ACHN (cell line): ENCODE measurements around the gene LRRC8E.

Experiments
- DNase-seq: peaks from one replicate; pipeline ENCODE4 v3.0.0-alpha.2; 2015
- in situ Hi-C: cut with HindIII; loops from 2 replicates; pipeline ENCODE4 v1.10.0; 2017; ENCODE audit warnings: low sequenced_read_pairs, low pct_ligation_motif_present, low pct_unique_long_range_greater_than_20kb

Gene LRRC8E

DNA sequence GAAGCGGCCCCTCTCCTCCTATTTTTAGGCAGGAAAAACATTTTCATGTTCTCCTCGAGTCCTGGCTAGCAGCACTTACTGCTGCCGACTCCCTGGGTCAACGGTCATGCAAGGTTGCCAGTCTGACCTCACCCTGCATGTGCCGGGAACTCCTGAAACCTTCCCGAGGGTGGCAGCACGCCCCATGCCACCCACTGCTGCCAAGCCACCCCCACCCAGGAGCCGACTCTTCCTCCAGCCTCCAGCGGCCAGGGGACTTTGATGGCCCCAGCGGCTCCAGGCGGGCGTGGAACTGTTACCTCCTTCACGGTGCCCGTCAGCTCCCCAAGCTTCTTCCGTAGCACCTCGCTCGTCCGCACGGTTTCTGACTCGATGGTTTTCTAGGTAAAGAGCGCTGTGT lies 46.5 kb downstream of the LRRC8E start:
- in situ Hi-C loops, result no loop called here
- DNase-seq, result no peak

DNA sequence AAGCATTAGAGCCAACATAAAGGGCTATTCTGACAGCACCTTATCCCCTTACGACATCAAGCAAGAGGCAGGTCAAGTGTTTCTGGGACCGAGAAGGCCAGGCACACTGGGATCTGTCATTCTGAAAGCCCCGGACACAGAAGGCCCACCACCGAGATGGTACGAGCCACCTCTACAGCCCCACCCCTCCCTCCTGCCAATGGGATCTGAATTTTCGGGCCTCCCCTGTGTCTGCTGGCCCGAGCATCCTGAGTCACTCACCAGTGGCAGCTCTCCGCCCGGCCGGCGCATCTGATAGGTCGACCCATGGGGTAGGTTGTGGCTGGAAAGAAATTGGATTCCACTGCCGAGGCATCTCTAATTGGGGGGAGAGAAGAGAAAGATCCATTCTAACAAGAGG lies 52.5 kb downstream of the LRRC8E start:
- DNase-seq, result no peak
- in situ Hi-C loops, result no loop called here

DNA sequence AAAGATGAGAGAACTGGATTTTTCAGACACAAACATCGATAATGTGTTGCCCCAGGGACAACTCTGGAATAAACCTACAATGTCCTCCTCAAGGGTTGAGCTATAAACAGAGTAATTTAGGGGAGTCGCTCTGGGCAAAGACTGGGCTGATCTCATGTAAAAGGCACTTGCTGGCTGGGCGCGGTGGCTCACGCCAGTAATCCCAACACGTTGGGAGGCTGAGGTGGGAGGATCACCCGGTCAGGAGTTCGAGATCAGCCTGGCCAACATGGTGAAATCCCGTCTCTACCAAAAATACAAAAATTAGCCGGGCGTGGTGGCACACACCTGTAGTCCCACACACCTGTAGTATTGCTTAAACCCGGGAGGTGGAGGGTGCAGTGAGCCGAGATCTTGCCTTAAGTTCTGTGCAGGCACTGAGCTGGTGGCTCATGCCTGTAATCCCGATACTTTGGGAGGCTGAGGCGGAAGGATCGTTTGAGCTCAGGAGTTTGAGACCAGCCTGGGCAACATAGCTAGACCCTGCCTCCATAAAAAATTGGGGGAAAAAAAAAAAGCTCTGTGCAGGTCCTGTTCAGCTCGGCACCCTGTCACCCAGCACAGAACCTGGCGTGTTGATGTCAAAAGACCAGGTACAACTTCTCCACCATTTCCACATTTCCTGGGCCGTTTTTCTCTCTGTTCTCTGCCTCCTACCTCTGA lies 53.7 kb downstream of the LRRC8E start:
- in situ Hi-C loops, result no loop called here
- DNase-seq, result no peak

DNA sequence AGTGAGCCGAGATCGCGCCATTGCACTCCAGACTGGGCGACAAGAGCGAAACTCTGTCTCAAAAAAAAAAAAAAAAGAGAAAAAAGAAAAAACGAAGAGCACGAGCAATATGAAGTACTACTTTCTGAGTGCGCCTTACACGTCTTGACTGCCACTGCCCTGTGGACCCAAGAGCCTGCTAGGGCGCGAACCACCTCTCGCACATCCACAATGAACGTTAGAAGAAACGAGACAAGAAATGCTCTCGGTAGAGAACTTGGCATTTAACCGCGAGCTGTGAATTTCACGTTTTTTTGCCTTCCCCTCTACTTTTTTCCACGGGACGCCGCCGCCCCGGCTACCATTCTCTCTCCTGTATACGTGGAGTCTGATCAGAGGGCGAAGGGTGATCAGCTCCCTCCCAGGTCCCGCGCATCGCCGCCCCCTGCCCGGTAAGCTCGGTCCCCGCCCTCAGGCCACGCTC lies 54.7 kb downstream of the LRRC8E start:
- in situ Hi-C loops, result no loop called here
- DNase-seq, result peak; percentile 22

DNA sequence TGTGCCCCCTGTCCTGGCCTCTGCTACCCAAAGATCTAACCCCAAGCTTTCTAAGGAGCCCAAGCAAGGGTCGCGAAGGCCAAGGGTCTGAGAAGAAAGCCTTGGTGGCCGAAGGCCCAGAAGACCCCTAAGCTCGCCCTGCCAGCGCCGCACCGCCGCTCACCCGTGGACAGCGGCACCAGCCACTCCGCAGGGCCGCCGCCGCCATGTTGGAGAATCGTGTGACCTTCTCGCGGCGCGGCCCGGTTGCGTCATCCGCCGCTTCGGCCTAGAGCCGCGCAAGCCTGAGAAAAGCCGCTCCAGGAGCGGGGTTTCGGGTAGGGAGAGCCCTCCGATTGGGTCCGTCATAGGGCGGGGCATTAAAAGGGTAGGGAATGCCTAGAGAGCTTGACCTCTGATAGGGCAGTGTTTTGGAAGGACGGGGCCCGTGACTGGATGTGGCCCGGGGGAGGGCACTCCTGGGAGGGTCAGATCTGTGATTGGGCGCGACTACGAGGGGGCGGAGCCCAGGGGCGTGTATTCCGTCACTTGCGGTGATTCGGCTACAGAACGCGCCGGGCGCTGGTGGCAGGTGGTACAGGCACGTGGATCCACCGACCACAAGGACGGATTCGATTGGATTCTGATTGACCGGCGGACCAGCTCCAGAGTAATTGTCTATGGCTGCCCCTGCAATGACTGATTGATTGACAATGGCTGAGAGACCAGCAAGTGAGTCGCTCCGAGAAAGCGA lies 55.3 kb downstream of the LRRC8E start, which contains the start of gene TIMM44:
TSS of gene TIMM44 (minus strand) at position 223 of the 733 bp plus-strand sequence. CDS start at position 208, 15 bp downstream.
- in situ Hi-C loops, result no loop called here
- DNase-seq, result peak; percentile 99

DNA sequence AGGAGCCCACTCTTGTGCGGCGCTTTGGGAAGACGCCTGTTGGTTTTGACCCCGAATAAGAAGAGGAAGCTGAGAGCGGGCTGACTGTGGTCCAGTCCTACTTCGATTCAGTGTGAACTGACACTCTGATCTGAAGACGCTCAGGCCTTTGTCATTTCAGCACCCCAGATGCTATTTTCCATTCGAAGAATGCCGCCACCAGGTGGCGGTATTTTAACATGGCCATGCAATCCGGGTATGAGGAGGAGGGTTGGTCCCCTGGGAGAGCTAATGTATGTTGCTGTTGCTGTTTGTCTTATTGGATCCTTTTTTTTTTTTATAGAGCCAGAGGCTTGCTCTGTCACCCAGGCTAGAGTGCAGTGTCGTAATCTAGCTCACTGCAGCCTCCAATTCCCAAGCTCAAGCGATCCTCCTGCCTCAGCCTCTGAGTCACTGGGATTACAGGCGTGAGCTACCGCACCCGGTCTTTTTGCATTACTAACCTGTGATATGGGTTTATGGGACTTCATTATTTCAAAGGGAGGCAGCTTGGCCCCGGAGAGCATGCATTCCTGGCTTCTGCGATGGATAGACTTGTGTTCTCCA lies 56.0 kb downstream of the LRRC8E start:
- in situ Hi-C loops, result no loop called here
- DNase-seq, result peak; percentile 87

DNA sequence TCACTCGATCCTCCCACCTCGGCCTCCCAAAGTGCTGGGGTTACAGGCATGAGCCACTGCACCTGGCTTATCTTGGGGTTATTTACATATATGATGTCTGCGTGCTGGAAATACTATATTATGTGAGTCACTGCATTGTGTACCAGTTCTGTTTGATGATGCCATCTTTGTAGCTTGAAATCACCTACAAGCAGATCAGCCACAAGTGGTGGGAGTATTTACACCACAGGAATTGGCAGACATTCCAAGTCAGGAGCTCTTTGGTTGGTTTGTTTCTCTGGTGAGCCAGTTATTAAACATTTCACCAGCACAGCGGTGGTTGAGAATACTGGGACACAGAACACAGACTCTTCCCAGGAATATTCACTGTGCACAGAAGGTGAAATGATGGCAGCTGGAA lies 59.6 kb downstream of the LRRC8E start:
- DNase-seq, result no peak
- in situ Hi-C loops, result no loop called here
